ENCODE results near the gene SRPX.

Gene SRPX

DNA sequence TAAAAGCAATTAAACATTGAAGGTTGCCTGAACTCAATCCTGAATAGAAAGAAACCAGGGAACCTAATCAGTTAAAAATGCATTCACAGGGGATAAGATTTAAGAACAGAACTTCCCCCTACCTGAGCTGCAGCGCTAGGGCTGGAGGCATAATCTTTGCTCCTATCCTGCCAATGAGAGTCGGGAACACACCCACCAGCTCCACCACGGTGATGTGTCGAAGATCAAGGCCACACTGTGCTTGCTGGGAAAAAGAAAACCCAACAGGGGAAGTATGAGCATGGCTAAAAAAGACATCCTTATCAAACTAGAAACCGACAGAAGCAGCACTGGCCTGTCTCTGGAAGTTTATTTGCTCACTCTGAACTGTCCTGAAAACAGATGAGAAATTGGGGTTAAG lies 66.3 kb downstream of the SRPX start:
- H3K27me3 ChIP-seq = no peaks in the 10 kb centered on the region
- H3K9me3 ChIP-seq = no peaks in the 10 kb centered on the region
- no peak overlapping the region for H3K4me3 ChIP-seq
- H3K4me1 ChIP-seq = peaks cover 0 to 9% (median 2%) of the 10 kb centered on the region in 4 donors
- DNase-seq = no peak
- no peaks in the 10 kb centered on the region for H3K36me3 ChIP-seq
- peak overlapping the region in 1 of 2 donors; percentile 19 for H3K27ac ChIP-seq
- TF ChIP-seq CTCF (IDR thresholded peaks at IDR 0.05) = no peak
- intact Hi-C loops (cut with DNase I; ENCODE audit: low total_unique reads) = no loop called here

GRCh38 chrX:38151441-38151840 lies 69.2 kb downstream of the SRPX start:
- no peaks in the 10 kb centered on the region for H3K9me3 ChIP-seq
- H3K4me3 ChIP-seq = no peak overlapping the region
- TF ChIP-seq CTCF (IDR thresholded peaks at IDR 0.05) = no peak
- intact Hi-C loops (cut with DNase I; ENCODE audit: low total_unique reads) = no loop called here
- no peaks in the 10 kb centered on the region for H3K27me3 ChIP-seq
- no peak for DNase-seq
- H3K4me1 ChIP-seq = peaks cover 0 to 9% (median 2%) of the 10 kb centered on the region in 4 donors
- H3K27ac ChIP-seq = no peak overlapping the region
- H3K36me3 ChIP-seq = no peaks in the 10 kb centered on the region

- intact Hi-C loops (cut with DNase I; ENCODE audit: low total_unique reads) = no loop called here
Measured at GRCh38 chrX:38150993-38151392, 69.7 kb downstream of the SRPX start.

DNA sequence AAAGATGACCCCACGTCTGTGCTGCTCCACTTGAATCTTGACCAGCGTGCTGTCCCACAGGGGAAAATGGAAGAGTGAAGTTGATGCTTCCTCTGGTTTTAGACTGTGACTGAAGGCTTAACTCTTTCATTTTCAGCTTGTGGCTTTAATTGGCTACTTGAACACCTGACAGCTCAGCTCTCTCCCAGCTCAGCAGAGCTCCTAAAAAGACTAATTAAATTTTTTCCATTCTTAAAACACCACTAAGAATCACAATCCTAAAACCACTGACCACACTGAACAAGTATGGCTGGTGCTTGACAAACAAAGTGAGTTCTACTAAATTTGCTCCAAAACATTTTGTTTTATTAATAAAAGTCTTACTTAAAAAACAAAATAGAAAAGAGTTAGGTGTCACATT lies 71.7 kb downstream of the SRPX start:
- Histone ChIP-seq H3K27ac (no peak overlapping the region), H3K36me3 (no peaks in the 10 kb centered on the region), H3K27me3 (no peaks in the 10 kb centered on the region), H3K4me3 (no peak overlapping the region), H3K4me1 (peaks cover 0 to 1% (median 0%) of the 10 kb centered on the region in 4 donors), H3K9me3 (no peaks in the 10 kb centered on the region)
- DNase-seq = no peak
- intact Hi-C loops (cut with DNase I; ENCODE audit: low total_unique reads) = no loop called here
- no peak for TF ChIP-seq CTCF (IDR thresholded peaks at IDR 0.05)

More at GRCh38 chrX:38150993-38151392, 69.7 kb downstream of the SRPX start:
- Histone ChIP-seq H3K36me3 (no peaks in the 10 kb centered on the region), H3K4me3 (no peak overlapping the region), H3K4me1 (peaks cover 0 to 9% (median 2%) of the 10 kb centered on the region in 4 donors), H3K27ac (no peak overlapping the region), H3K9me3 (no peaks in the 10 kb centered on the region), H3K27me3 (no peaks in the 10 kb centered on the region)
- DNase-seq = no peak
- no peak for TF ChIP-seq CTCF (IDR thresholded peaks at IDR 0.05)

GRCh38 chrX:38142610-38143009 lies 78.1 kb downstream of the SRPX start:
- H3K4me1 ChIP-seq = peaks cover 0 to 29% (median 2%) of the 10 kb centered on the region in 4 donors
- H3K36me3 ChIP-seq = no peaks in the 10 kb centered on the region
- H3K27ac ChIP-seq = peak overlapping the region in 1 of 2 donors; percentile 33
- no peaks in the 10 kb centered on the region for H3K9me3 ChIP-seq
- H3K4me3 ChIP-seq = no peak overlapping the region
- no peak for TF ChIP-seq CTCF (IDR thresholded peaks at IDR 0.05)
- no peaks in the 10 kb centered on the region for H3K27me3 ChIP-seq
- peak in 1 of 2 donors; percentile 27 for DNase-seq
- intact Hi-C loops (cut with DNase I; ENCODE audit: low total_unique reads) = no loop called here

GRCh38 chrX:38138900-38139299 lies 81.8 kb downstream of the SRPX start:
- intact Hi-C loops (cut with DNase I; ENCODE audit: low total_unique reads) = no loop called here
- no peak overlapping the region for H3K4me3 ChIP-seq
- H3K9me3 ChIP-seq = no peaks in the 10 kb centered on the region
- no peaks in the 10 kb centered on the region for H3K36me3 ChIP-seq
- H3K27me3 ChIP-seq = no peaks in the 10 kb centered on the region
- H3K4me1 ChIP-seq = peaks cover 0 to 29% (median 2%) of the 10 kb centered on the region in 4 donors
- no peak for TF ChIP-seq CTCF (IDR thresholded peaks at IDR 0.05)
- H3K27ac ChIP-seq = no peak overlapping the region
- DNase-seq = no peak

Data from tibial artery (tissue), 4 donors.